Stomach (tissue), 4 donors: ENCODE results near the gene REC114.

Source experiments
- POLR2A ChIP-seq, 4 donors: fragments of 450-650 bp; IDR thresholded peaks; one replicate each; pipeline ENCODE4 v1.6.1; 2016; ENCODE audit warnings: antibody characterized with exemption in 4 of 4, control low read depth in 2 of 4, mild to moderate bottlenecking in 1 of 4, moderate library complexity in 1 of 4
- TF ChIP-seq, protein P1 (sequence below), 7 experiments: fragments of 450-650 bp in 4 of 7; fragments of 200-600 bp in 3 of 7; sonication (generic) in 3 of 7; IDR thresholded peaks; one replicate each; pipeline ENCODE4 v1.5.1; 2016 to 2019; ENCODE audit warnings: antibody characterized with exemption in 7 of 7, control low read depth in 2 of 7, mild to moderate bottlenecking in 1 of 7

DNA sequence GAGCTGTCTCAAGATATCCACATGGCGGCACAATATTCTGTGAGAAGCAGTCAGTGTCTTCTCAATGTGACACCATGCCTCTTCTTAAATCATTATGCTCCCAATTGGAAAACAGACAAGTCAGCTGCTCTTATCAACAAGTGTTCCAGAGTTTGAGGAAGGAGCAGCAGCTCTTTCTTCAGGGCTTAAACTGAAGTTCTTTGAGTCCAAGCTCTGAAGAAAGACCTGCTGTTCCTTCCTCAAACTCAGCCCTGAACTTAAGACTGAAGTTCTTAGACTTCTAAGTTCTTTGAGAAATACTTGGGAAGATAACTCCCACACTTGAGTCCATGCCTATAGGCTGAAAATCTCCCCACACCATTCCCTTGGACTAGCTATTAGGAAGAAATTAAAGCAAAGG is 146.8 kb downstream of the REC114 start:
- TF ChIP-seq, protein P1, sequence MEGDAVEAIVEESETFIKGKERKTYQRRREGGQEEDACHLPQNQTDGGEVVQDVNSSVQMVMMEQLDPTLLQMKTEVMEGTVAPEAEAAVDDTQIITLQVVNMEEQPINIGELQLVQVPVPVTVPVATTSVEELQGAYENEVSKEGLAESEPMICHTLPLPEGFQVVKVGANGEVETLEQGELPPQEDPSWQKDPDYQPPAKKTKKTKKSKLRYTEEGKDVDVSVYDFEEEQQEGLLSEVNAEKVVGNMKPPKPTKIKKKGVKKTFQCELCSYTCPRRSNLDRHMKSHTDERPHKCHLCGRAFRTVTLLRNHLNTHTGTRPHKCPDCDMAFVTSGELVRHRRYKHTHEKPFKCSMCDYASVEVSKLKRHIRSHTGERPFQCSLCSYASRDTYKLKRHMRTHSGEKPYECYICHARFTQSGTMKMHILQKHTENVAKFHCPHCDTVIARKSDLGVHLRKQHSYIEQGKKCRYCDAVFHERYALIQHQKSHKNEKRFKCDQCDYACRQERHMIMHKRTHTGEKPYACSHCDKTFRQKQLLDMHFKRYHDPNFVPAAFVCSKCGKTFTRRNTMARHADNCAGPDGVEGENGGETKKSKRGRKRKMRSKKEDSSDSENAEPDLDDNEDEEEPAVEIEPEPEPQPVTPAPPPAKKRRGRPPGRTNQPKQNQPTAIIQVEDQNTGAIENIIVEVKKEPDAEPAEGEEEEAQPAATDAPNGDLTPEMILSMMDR (IDR thresholded peaks at IDR 0.05), result no peak
- TF ChIP-seq POLR2A (IDR thresholded peaks at IDR 0.05), result no peak
